ENCODE measurements around the gene RPA3.

The RPA3 gene

GRCh38 chr7:7706101-7706511, 12.3 kb downstream of the RPA3 start:
- H3K36me3 ChIP-seq (ENCODE audit: insufficient read depth, low read length) = no peaks in the 10 kb centered on the region
- TF ChIP-seq EZH2 (IDR thresholded peaks at IDR 0.05; ENCODE audit: borderline replicate concordance, low read depth, low read length, severe bottlenecking) (no peak), CTCF (IDR thresholded peaks at IDR 0.05; ENCODE audit: borderline replicate concordance, extremely low read depth, low read length, poor library complexity, severe bottlenecking) (no peak)
- DNase-seq = no peak

GRCh38 chr7:7705318-7705717, 13.1 kb downstream of the RPA3 start:
- TF ChIP-seq EZH2 (IDR thresholded peaks at IDR 0.05; ENCODE audit: borderline replicate concordance, low read depth, low read length, severe bottlenecking) (no peak), CTCF (IDR thresholded peaks at IDR 0.05; ENCODE audit: borderline replicate concordance, extremely low read depth, low read length, poor library complexity, severe bottlenecking) (no peak)
- no peak for ATAC-seq (ENCODE audit: insufficient read depth, low read depth)
- Histone ChIP-seq H4K20me1 (ENCODE audit: insufficient read depth, low read length) (no peaks in the 10 kb centered on the region), H3K4me1 (ENCODE audit: insufficient read depth, low read length) (peaks cover 3% of the 10 kb centered on the region; the same call in 1 of the 2 replicates), H3K9me3 (ENCODE audit: insufficient read depth, low read length, severe bottlenecking) (no peaks in the 10 kb centered on the region), H3K9ac (ENCODE audit: low read depth, low read length) (no peak overlapping the region), H3K27ac (ENCODE audit: low read length) (no peak overlapping the region), H3K79me2 (ENCODE audit: insufficient read depth, low read length) (no peaks in the 10 kb centered on the region), H2AFZ (ENCODE audit: low read depth, low read length) (no peak overlapping the region), H3K27me3 (ENCODE audit: insufficient read depth, low read length, poor library complexity) (no peaks in the 10 kb centered on the region), H3K4me3 (ENCODE audit: low read depth in 1 of 2, low read length in 2 of 2) (no peak overlapping the region), H3K36me3 (ENCODE audit: insufficient read depth, low read length) (no peaks in the 10 kb centered on the region), H3K4me2 (ENCODE audit: insufficient read depth, low read length) (no peak overlapping the region)
- DNase-seq = no peak

More at GRCh38 chr7:7706101-7706511, 12.3 kb downstream of the RPA3 start:
- Histone ChIP-seq H3K27ac (ENCODE audit: low read length) (no peak overlapping the region), H3K4me1 (ENCODE audit: insufficient read depth, low read length) (peaks cover 3% of the 10 kb centered on the region; the same call in 1 of the 2 replicates), H2AFZ (ENCODE audit: low read depth, low read length) (no peak overlapping the region), H3K27me3 (ENCODE audit: insufficient read depth, low read length, poor library complexity) (no peaks in the 10 kb centered on the region), H3K9me3 (ENCODE audit: insufficient read depth, low read length, severe bottlenecking) (no peaks in the 10 kb centered on the region), H3K9ac (ENCODE audit: low read depth, low read length) (no peak overlapping the region), H3K79me2 (ENCODE audit: insufficient read depth, low read length) (no peaks in the 10 kb centered on the region), H4K20me1 (ENCODE audit: insufficient read depth, low read length) (no peaks in the 10 kb centered on the region), H3K4me2 (ENCODE audit: insufficient read depth, low read length) (no peak overlapping the region), H3K4me3 (ENCODE audit: low read depth in 1 of 2, low read length in 2 of 2) (no peak overlapping the region)
- ATAC-seq (ENCODE audit: insufficient read depth, low read depth) = no peak

- Histone ChIP-seq H3K27ac (ENCODE audit: low read length) (no peak overlapping the region), H3K4me1 (ENCODE audit: insufficient read depth, low read length) (peaks cover 3% of the 10 kb centered on the region; the same call in 1 of the 2 replicates), H4K20me1 (ENCODE audit: insufficient read depth, low read length) (no peaks in the 10 kb centered on the region), H3K9me3 (ENCODE audit: insufficient read depth, low read length, severe bottlenecking) (no peaks in the 10 kb centered on the region), H2AFZ (ENCODE audit: low read depth, low read length) (no peak overlapping the region), H3K27me3 (ENCODE audit: insufficient read depth, low read length, poor library complexity) (no peaks in the 10 kb centered on the region), H3K79me2 (ENCODE audit: insufficient read depth, low read length) (no peaks in the 10 kb centered on the region), H3K9ac (ENCODE audit: low read depth, low read length) (no peak overlapping the region), H3K36me3 (ENCODE audit: insufficient read depth, low read length) (no peaks in the 10 kb centered on the region), H3K4me3 (ENCODE audit: low read depth in 1 of 2, low read length in 2 of 2) (no peak overlapping the region), H3K4me2 (ENCODE audit: insufficient read depth, low read length) (no peak overlapping the region)
- ATAC-seq (ENCODE audit: insufficient read depth, low read depth) = no peak
- DNase-seq = no peak
- TF ChIP-seq EZH2 (IDR thresholded peaks at IDR 0.05; ENCODE audit: borderline replicate concordance, low read depth, low read length, severe bottlenecking) = no peak
- no peak for TF ChIP-seq CTCF (IDR thresholded peaks at IDR 0.05; ENCODE audit: borderline replicate concordance, extremely low read depth, low read length, poor library complexity, severe bottlenecking)
Observed at GRCh38 chr7:7704867-7705266, 13.5 kb downstream of the RPA3 start.

GRCh38 chr7:7703427-7703826, 15.0 kb downstream of the RPA3 start:
- TF ChIP-seq EZH2 (IDR thresholded peaks at IDR 0.05; ENCODE audit: borderline replicate concordance, low read depth, low read length, severe bottlenecking) (no peak), CTCF (IDR thresholded peaks at IDR 0.05; ENCODE audit: borderline replicate concordance, extremely low read depth, low read length, poor library complexity, severe bottlenecking) (no peak)
- DNase-seq (no peak), ATAC-seq (ENCODE audit: insufficient read depth, low read depth) (no peak)
- Histone ChIP-seq H3K4me3 (ENCODE audit: low read depth in 1 of 2, low read length in 2 of 2) (no peak overlapping the region), H3K27ac (ENCODE audit: low read length) (no peak overlapping the region), H2AFZ (ENCODE audit: low read depth, low read length) (no peak overlapping the region), H3K4me1 (ENCODE audit: insufficient read depth, low read length) (peaks cover 3% of the 10 kb centered on the region; the same call in 1 of the 2 replicates), H3K9me3 (ENCODE audit: insufficient read depth, low read length, severe bottlenecking) (no peaks in the 10 kb centered on the region), H3K9ac (ENCODE audit: low read depth, low read length) (no peak overlapping the region), H3K4me2 (ENCODE audit: insufficient read depth, low read length) (no peak overlapping the region), H3K36me3 (ENCODE audit: insufficient read depth, low read length) (no peaks in the 10 kb centered on the region), H4K20me1 (ENCODE audit: insufficient read depth, low read length) (no peaks in the 10 kb centered on the region), H3K27me3 (ENCODE audit: insufficient read depth, low read length, poor library complexity) (no peaks in the 10 kb centered on the region), H3K79me2 (ENCODE audit: insufficient read depth, low read length) (no peaks in the 10 kb centered on the region)
